Duodenal mucosa (tissue), 2 donors: Measurements from ENCODE around the gene FBXO42.
"Not testable (repeated sequence)": the region's sequence is repeated elsewhere in the genome, so short reads cannot be mapped to it uniquely, and the experiment has no call there.

ENCODE experiments used
- H3K27ac ChIP-seq: one replicate; pipeline ENCODE4 v1.7.0; 2013; ENCODE audit warnings: low read depth, low read length
- H3K27me3 ChIP-seq, 2 donors: one replicate each; pipeline ENCODE4 v1.7.0; 2013; ENCODE audit warnings: low read length in 2 of 2, control low read depth in 1 of 2; ENCODE audit not compliant: insufficient read depth in 2 of 2, control insufficient read depth in 1 of 2
- H3K36me3 ChIP-seq, 2 donors: one replicate each; pipeline ENCODE4 v1.7.0; 2013; ENCODE audit warnings: low read length in 2 of 2, control low read depth in 1 of 2; ENCODE audit not compliant: insufficient read depth in 2 of 2, control insufficient read depth in 1 of 2
- H3K4me1 ChIP-seq, 2 donors: one replicate each; pipeline ENCODE4 v1.7.0; 2013; ENCODE audit warnings: low read length in 2 of 2, control low read depth in 1 of 2; ENCODE audit not compliant: insufficient read depth in 2 of 2, control insufficient read depth in 1 of 2
- H3K4me3 ChIP-seq, 2 donors: one replicate each; pipeline ENCODE4 v1.7.0; 2013; ENCODE audit warnings: low read length in 2 of 2, low read depth in 1 of 2
- H3K9ac ChIP-seq, 2 donors: one replicate each; pipeline ENCODE4 v1.7.0; 2013; ENCODE audit warnings: low read length in 2 of 2, low read depth in 1 of 2
- H3K9me3 ChIP-seq, 2 donors: one replicate each; pipeline ENCODE4 v1.7.0; 2013; ENCODE audit warnings: low read length in 2 of 2, control low read depth in 1 of 2; ENCODE audit not compliant: control insufficient read depth in 1 of 2

FBXO42 gene

GRCh38 chr1:16372535-16373285 lies 20.4 kb upstream of the FBXO42 start:
- Histone ChIP-seq H3K4me1 (peaks cover 40 to 52% of the 10 kb centered on the region in 2 donors), H3K27ac (no peak overlapping the region), H3K36me3 (no peaks in the 10 kb centered on the region), H3K9ac (no peak overlapping the region), H3K27me3 (no peaks in the 10 kb centered on the region), H3K4me3 (no peak overlapping the region), H3K9me3 (no peaks in the 10 kb centered on the region)

DNA sequence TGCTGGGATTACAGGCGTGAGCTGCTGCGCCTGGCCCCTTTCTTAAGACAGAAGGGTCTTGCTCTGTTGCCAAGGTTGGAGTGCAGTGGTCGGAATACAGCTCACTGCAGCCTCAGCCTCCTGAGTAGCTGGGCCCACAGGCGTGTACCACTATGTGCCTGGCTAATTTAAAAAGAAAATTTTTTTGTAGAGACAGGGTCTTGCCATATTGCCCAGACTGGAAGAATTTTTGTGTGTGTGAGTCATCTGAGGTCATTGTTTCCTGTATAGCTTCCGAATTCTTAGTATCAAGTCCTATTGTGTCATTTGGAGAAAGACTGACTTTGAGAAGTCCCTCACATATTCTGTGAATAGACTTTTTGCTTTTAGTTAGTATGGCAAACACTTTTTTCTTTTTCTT lies 19.4 kb upstream of the FBXO42 start:
- Histone ChIP-seq H3K27ac (no peak overlapping the region), H3K4me1 (peaks cover 40 to 47% of the 10 kb centered on the region in 2 donors)

DNA sequence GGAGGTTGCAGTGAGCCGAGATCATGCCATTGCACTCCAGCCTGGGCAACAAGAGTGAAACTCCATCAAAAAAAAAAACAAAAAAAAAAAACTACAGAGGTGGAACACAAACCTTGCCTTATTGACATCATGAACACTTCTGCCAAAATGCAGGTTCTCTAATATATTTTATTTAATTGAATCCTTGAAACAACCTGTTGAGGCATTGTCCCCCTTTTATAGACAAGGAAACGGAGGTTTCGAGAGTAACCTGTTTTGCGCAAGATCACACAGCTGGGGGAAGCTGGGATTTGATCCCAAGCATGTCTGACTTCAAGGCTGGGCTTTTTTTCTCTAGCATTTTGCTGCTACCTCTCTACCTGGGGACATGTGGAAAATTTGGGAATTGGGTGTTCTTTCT lies 17.5 kb upstream of the FBXO42 start:
- no peak overlapping the region for H3K27ac ChIP-seq
- H3K9ac ChIP-seq, result no peak overlapping the region
- H3K9me3 ChIP-seq, result no peaks in the 10 kb centered on the region
- H3K4me3 ChIP-seq, result no peak overlapping the region
- no peaks in the 10 kb centered on the region for H3K36me3 ChIP-seq
- no peaks in the 10 kb centered on the region for H3K27me3 ChIP-seq
- H3K4me1 ChIP-seq, result peaks cover 29 to 35% of the 10 kb centered on the region in 2 donors

More for the DNA sequence above, 19.4 kb upstream of the FBXO42 start:
- no peaks in the 10 kb centered on the region for H3K9me3 ChIP-seq
- H3K9ac ChIP-seq, result no peak overlapping the region
- no peak overlapping the region for H3K4me3 ChIP-seq
- no peaks in the 10 kb centered on the region for H3K27me3 ChIP-seq
- H3K36me3 ChIP-seq, result no peaks in the 10 kb centered on the region

GRCh38 chr1:16367968-16368890 lies 15.9 kb upstream of the FBXO42 start:
- H3K4me1 ChIP-seq, result peaks cover 19 to 24% of the 10 kb centered on the region in 2 donors
- H3K36me3 ChIP-seq, result no peaks in the 10 kb centered on the region
- H3K27me3 ChIP-seq, result no peaks in the 10 kb centered on the region
- H3K9ac ChIP-seq, result peak overlapping the region; percentile 68 to 91
- H3K9me3 ChIP-seq, result no peaks in the 10 kb centered on the region
- H3K4me3 ChIP-seq, result peak overlapping the region; percentile 92 to 93
- H3K27ac ChIP-seq, result peak overlapping the region; percentile 95

GRCh38 chr1:16367258-16367967 lies 15.1 kb upstream of the FBXO42 start:
- Histone ChIP-seq H3K9me3 (no peaks in the 10 kb centered on the region), H3K27ac (peak overlapping the region; percentile 95), H3K27me3 (no peaks in the 10 kb centered on the region), H3K36me3 (no peaks in the 10 kb centered on the region), H3K4me3 (peak overlapping the region; percentile 92 to 93), H3K4me1 (peaks cover 12 to 17% of the 10 kb centered on the region in 2 donors), H3K9ac (peak overlapping the region; percentile 68 to 91)

DNA sequence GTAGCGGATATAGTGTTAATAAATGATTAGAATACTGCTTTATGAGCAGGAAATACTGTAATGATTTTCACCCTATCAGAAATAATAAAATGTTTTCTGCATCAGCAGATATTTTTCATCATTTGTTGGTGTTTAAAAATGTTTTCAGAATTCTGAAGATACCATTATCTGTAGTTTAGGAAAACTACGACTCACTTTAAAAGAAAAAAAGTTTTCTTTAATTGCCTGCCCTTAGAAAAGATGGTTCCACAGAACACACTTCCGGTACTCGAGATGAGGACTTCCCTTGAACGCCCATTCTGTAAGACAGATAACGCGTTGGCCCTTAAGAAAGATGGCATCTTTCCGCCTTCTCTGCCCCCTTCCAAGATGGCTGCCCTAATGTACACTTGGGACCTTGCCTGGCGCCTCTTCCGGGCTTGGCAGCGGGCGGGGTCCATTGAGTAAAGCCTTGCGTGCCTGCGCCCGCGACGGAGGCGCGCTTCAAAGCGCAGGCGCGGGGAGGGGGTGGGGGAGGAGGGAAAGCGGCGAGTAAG lies 14.5 kb upstream of the FBXO42 start, which contains the start of gene SZRD1:
SZRD1 (plus strand) TSS at position 521 of the 536 bp plus-strand sequence. CDS start 16 bp downstream, outside the sequence.
- H3K9ac ChIP-seq, result peak within 1 kb of the TSS; percentile 68 to 91
- no peaks in the 10 kb centered on the region for H3K36me3 ChIP-seq
- no peaks in the 10 kb centered on the region for H3K9me3 ChIP-seq
- H3K27me3 ChIP-seq, result no peaks in the 10 kb centered on the region
- peak within 1 kb of the TSS; percentile 95 for H3K27ac ChIP-seq
- peaks cover 11 to 15% of the 10 kb centered on the region in 2 donors for H3K4me1 ChIP-seq
- peak within 1 kb of the TSS; percentile 92 to 93 for H3K4me3 ChIP-seq

DNA sequence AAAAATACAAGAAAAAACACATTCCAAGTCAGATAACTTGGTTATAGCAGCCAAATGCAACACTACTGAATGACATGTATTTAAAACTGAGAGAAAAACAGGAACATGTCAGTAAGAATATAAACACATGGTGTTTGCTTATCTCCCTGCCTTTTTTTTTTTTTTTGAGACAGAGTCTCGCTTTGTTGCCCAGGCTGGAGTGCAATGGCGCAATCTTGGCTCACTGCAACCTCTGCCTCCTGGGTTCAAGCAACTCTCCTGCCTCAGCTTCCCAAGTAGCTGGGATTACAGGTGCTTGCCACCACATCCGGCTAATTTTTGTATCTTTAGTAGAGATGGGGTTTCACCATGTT lies 12.8 kb upstream of the FBXO42 start:
- not testable (repeated sequence) for H3K27ac ChIP-seq, H3K9ac ChIP-seq, H3K36me3 ChIP-seq, H3K4me3 ChIP-seq, H3K27me3 ChIP-seq, H3K9me3 ChIP-seq
- H3K4me1 ChIP-seq, result peaks cover 11 to 12% of the 10 kb centered on the region in 2 donors

DNA sequence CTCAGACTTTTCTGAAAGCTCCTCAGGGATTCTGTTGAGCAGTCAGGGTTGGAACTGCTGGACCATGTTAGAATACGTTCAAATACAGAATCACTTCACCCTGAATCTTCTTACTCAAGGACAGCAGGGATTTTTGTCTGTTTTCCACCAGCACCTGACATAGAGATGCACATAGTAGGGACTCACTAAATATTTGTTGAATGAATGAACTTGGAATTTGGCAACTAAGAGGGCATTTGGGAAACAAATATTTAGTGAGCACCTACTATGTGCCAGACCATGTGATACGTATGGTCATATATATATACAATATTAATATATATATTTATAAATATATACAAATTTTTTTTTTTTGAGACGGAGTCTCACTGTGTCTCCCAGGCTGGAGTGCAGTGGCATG lies 4.6 kb upstream of the FBXO42 start:
- no peak overlapping the region for H3K9ac ChIP-seq
- H3K4me3 ChIP-seq, result no peak overlapping the region
- no peaks in the 10 kb centered on the region for H3K36me3 ChIP-seq
- H3K9me3 ChIP-seq, result no peaks in the 10 kb centered on the region
- H3K27me3 ChIP-seq, result no peaks in the 10 kb centered on the region
- no peak overlapping the region for H3K27ac ChIP-seq
- no peaks in the 10 kb centered on the region for H3K4me1 ChIP-seq

DNA sequence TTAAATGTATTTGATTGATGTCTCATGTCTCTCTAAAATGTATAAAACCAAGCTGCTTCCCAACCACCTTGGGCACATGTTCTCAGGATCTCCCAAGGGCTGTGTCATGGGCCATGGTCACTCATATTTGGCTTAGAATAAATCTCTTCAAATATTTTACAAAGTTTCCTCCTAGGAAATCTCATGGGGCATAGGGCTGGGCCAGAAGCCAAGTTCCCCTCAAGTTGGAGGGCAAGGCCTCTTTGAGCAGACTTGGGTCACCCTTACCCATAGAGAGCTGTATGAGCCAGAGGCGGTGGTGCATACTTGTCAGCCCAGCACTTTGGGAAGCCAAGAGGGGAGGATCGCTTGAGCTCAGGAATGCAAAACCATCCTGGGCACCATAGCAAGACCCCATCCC lies 2.3 kb upstream of the FBXO42 start:
- no peaks in the 10 kb centered on the region for H3K27me3 ChIP-seq
- no peaks in the 10 kb centered on the region for H3K9me3 ChIP-seq
- no peak overlapping the region for H3K9ac ChIP-seq
- H3K36me3 ChIP-seq, result no peaks in the 10 kb centered on the region
- H3K4me3 ChIP-seq, result no peak overlapping the region
- H3K4me1 ChIP-seq, result peaks cover 11 to 14% of the 10 kb centered on the region in 2 donors
- H3K27ac ChIP-seq, result no peak overlapping the region
